Measurements from ENCODE around the gene MAT2A. TPM values are rescaled to one million over a fixed set of nuclear protein-coding genes. Genes with fewer than 3 reads are reported as not detected.

The MAT2A gene
- total RNA-seq, 6 experiments from 2014 or later, result 138 to 171 (median 158) TPM

- peak overlapping the region; percentile 93 for H3K4me3 Mint-ChIP-seq
- H3K36me3 Mint-ChIP-seq (ENCODE audit: low read depth), result peaks cover 23% of the 10 kb centered on the region
- peak; percentile 84 for DNase-seq
- peak overlapping the region; percentile 99 for H3K27ac Mint-ChIP-seq
- H3K4me1 Mint-ChIP-seq (ENCODE audit: low read depth), result peaks cover 34% of the 10 kb centered on the region
- H3K9me3 Mint-ChIP-seq, result no peaks in the 10 kb centered on the region
- TF ChIP-seq CTCF (IDR thresholded peaks at IDR 0.05), result no peak
- peaks cover 20% of the 10 kb centered on the region for H3K27me3 Mint-ChIP-seq (ENCODE audit: insufficient read depth)
These were observed 2.5 kb upstream of the MAT2A start for GRCh38 chr2:85536479-85536878.

- H3K4me1 Mint-ChIP-seq (ENCODE audit: low read depth), result peaks cover 48% of the 10 kb centered on the region
- H3K36me3 Mint-ChIP-seq (ENCODE audit: low read depth), result peaks cover 36% of the 10 kb centered on the region
- peaks cover 20% of the 10 kb centered on the region for H3K27me3 Mint-ChIP-seq (ENCODE audit: insufficient read depth)
- no peaks in the 10 kb centered on the region for H3K9me3 Mint-ChIP-seq
- H3K4me3 Mint-ChIP-seq, result peak overlapping the region; percentile 93
- H3K27ac Mint-ChIP-seq, result peak overlapping the region; percentile 99
- no peak for TF ChIP-seq CTCF (IDR thresholded peaks at IDR 0.05)
- no peak for DNase-seq
These were observed 1.1 kb upstream of the MAT2A start for GRCh38 chr2:85537600-85538506.

GRCh38 chr2:85539361-85540132 is 579 bp downstream of the MAT2A start:
- TF ChIP-seq CTCF (IDR thresholded peaks at IDR 0.05), result no peak
- Mint-ChIP-seq H3K27me3 (ENCODE audit: insufficient read depth) (peaks cover 22% of the 10 kb centered on the region), H3K9me3 (no peaks in the 10 kb centered on the region), H3K36me3 (ENCODE audit: low read depth) (peaks cover 52% of the 10 kb centered on the region), H3K4me3 (peak overlapping the region; percentile 93), H3K4me1 (ENCODE audit: low read depth) (peaks cover 65% of the 10 kb centered on the region), H3K27ac (peak overlapping the region; percentile 99)
- DNase-seq, result peak; percentile 47

- Mint-ChIP-seq H3K27ac (peak overlapping the region; percentile 99), H3K27me3 (ENCODE audit: insufficient read depth) (peaks cover 22% of the 10 kb centered on the region), H3K4me1 (ENCODE audit: low read depth) (peaks cover 71% of the 10 kb centered on the region), H3K36me3 (ENCODE audit: low read depth) (peaks cover 55% of the 10 kb centered on the region), H3K4me3 (peak overlapping the region; percentile 93), H3K9me3 (no peaks in the 10 kb centered on the region)
- TF ChIP-seq CTCF (IDR thresholded peaks at IDR 0.05), result no peak
- no peak for DNase-seq
These were observed 1.2 kb downstream of the MAT2A start for GRCh38 chr2:85540133-85540648.

GRCh38 chr2:85541262-85541661 is 2.3 kb downstream of the MAT2A start:
- Mint-ChIP-seq H3K4me3 (peak overlapping the region; percentile 93), H3K27me3 (ENCODE audit: insufficient read depth) (peaks cover 21% of the 10 kb centered on the region), H3K9me3 (no peaks in the 10 kb centered on the region), H3K36me3 (ENCODE audit: low read depth) (peaks cover 60% of the 10 kb centered on the region), H3K4me1 (ENCODE audit: low read depth) (peaks cover 69% of the 10 kb centered on the region), H3K27ac (peak overlapping the region; percentile 99)
- no peak for DNase-seq
- no peak for TF ChIP-seq CTCF (IDR thresholded peaks at IDR 0.05)
